PC-3 (cell line): ENCODE measurements around the gene IRAG1.

Experiments
- EZH2 ChIP-seq: fragments of 300-600 bp; sonication (generic); IDR thresholded peaks from one replicate; pipeline ENCODE4 v1.6.1; 2017; ENCODE audit warnings: antibody characterized with exemption, mild to moderate bottlenecking, low read length; ENCODE audit not compliant: unreplicated experiment
- EZH2phosphoT487 ChIP-seq: fragments of 300-600 bp; sonication (generic); IDR thresholded peaks from 2 replicates; pipeline ENCODE4 v1.6.1; 2018; ENCODE audit warnings: mild to moderate bottlenecking, antibody characterized with exemption, low read length, borderline replicate concordance
- TF ChIP-seq, protein P1 (sequence below): fragments of 300-600 bp; sonication (generic); conservative IDR thresholded peaks from 2 replicates; pipeline ENCODE4 v1.5.1; 2017; ENCODE audit warnings: antibody characterized with exemption, low read depth, mild to moderate bottlenecking, low read length

GRCh38 chr11:10650630-10651029, 42.9 kb downstream of the IRAG1 start:
- TF ChIP-seq, protein P1, sequence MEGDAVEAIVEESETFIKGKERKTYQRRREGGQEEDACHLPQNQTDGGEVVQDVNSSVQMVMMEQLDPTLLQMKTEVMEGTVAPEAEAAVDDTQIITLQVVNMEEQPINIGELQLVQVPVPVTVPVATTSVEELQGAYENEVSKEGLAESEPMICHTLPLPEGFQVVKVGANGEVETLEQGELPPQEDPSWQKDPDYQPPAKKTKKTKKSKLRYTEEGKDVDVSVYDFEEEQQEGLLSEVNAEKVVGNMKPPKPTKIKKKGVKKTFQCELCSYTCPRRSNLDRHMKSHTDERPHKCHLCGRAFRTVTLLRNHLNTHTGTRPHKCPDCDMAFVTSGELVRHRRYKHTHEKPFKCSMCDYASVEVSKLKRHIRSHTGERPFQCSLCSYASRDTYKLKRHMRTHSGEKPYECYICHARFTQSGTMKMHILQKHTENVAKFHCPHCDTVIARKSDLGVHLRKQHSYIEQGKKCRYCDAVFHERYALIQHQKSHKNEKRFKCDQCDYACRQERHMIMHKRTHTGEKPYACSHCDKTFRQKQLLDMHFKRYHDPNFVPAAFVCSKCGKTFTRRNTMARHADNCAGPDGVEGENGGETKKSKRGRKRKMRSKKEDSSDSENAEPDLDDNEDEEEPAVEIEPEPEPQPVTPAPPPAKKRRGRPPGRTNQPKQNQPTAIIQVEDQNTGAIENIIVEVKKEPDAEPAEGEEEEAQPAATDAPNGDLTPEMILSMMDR, result no peak
- TF ChIP-seq EZH2 (no peak), EZH2phosphoT487 (no peak)
